OCI-M2 (cell line): ENCODE data around the gene TMEM123.
"Not testable (repeated sequence)": the region's sequence is repeated elsewhere in the genome, so short reads cannot be mapped to it uniquely, and the experiment has no call there.

Source experiments
- DNase-seq: peaks from one replicate; lab custom pipeline; 2025; ENCODE audit not compliant: unreplicated experiment; lab: John Stamatoyannopoulos, UW

TMEM123 gene

DNA sequence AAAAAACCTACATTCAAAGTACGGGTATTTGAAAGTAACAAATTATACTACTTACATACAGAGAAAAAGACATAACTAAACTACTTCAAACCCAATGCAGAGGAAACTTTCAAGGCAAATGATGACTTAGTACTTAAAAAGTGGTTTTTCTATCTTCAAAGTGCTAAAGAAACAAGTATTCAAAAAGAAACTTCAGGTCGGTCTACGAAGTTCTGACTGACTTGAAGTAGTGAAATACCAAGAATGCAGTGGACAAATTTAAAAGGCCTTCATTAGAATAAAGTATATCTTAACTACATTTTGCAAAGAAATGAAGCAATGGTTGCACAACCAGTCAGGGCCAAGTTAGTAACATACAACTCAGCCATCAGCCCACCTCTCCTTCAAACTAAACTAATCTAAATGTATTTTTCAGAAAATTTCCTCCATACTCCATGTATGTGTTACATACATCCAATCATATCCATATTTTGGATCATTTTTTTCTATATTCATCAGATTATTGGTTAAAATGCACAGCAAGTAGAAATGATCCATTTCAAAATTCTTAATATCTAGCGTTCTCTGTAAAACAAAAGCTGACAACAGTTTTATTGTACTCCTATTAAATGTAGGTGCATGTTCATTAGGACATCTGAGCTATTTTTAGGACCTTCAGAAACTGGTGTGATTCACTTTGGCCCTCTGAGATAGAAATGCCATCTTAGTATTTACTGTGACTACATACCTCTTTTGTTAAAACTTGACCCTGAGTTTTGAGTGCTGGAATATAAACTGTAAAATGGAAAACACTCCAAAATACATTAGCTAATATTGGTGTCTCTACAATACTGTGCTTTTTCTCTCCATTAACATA lies 55.6 kb downstream of the TMEM123 start:
- DNase-seq: no peak

GRCh38 chr11:102395720-102396393 lies 56.7 kb downstream of the TMEM123 start:
- no peak for DNase-seq

- DNase-seq: no peak
Observed at GRCh38 chr11:102393272-102393730, 59.3 kb downstream of the TMEM123 start.

GRCh38 chr11:102391549-102392237 lies 60.9 kb downstream of the TMEM123 start:
- no peak for DNase-seq

DNA sequence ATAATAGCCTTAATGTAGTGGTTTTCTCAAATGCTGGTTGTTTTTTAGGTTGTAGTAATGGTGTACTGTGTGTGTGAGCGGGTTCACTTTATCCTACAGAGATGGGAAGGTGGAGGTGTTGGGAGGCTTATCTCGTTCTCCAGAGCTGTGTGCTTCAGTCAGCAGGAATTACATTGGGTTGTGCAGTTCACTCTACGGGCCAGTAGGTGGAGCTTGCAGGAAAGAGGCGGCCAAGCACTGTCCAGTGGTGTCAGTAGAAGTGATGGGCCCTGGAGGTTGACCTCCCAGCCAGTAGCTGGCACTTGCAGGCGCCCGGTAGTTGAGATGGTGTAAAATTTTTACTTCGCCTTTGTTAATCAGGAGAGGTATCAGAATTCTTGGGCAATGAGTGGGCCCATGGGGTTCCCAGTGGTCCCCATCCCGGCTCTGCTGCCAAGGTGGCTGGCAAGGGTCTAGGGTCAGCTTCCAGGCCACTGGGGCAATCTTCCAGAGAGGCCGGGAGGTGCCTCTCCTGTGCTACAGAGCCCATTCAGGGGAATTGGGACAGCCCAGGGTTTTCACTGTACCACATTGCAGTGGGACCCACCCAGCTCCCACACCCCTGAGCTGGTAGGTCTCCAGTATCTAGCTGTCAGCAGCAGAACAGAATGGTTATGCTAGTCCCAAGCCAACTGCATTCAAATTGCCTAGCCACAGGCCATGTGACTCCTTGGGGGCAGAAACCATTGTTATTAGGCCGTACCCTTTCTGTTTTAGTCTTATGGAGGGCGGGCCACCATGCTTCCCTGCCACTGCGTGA lies 61.7 kb downstream of the TMEM123 start:
- DNase-seq: no peak

GRCh38 chr11:102389253-102389652 lies 63.3 kb downstream of the TMEM123 start:
- no peak for DNase-seq

DNA sequence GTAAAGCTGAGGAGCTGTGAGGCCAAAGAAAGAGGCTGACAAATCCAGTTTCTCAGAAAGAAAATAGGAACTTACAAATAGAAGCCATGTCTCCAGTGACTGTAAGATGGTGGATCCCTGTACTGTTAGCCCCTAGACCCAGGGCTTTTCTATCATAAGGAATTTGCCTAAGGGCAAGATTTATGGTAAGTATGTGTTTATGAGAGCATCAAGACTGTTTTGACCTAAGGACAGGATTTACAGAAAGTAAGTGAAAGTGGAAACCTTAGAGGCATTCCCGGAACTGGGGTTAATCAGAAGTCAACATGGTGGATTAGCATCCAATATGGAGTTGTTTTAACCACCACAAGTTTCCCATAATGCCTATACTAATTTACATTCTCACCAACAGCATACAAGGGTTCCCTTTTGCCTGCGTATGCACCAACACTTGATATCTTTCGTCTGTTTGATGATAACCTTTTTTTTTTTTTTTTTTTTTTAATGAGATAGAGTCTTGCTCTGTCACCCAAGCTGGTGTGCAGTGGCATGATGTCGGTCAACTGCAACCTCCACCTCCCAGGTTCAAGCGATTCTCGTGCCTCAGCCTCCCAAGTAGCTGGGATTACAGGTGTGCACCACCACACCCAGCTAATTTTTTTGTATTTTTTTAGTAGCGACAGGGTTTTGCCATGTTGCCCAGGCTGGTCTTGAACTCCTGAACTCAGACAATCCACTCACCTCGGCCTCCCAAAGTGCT lies 65.4 kb downstream of the TMEM123 start:
- no peak for DNase-seq

DNA sequence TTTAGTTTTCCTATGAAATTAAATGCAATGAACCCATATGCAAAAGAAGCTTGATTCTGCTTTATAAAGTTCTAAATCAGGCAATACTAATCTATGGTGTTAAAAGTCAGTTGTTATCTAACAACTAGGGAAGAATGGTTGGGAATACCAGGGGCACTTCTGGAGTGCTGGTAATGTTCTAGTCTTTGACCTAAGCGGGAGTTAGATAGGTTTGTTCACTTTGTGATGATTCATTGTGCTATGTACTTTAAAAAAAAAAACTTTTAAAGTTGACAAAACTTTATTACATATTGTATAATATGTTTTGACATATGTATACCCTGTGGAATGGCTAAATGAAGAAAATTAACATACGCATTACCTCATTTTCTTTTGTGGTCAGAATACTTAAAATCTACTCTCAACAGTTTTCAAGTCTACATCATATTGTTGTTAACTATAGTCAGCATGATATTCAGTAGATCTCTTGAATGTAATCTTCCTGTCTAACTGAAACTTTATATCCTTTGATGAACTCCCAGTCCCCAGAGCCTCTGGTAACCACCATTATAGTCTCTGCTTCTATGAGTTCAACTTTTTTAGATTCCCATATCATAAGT lies 66.3 kb downstream of the TMEM123 start:
- no peak for DNase-seq

DNA sequence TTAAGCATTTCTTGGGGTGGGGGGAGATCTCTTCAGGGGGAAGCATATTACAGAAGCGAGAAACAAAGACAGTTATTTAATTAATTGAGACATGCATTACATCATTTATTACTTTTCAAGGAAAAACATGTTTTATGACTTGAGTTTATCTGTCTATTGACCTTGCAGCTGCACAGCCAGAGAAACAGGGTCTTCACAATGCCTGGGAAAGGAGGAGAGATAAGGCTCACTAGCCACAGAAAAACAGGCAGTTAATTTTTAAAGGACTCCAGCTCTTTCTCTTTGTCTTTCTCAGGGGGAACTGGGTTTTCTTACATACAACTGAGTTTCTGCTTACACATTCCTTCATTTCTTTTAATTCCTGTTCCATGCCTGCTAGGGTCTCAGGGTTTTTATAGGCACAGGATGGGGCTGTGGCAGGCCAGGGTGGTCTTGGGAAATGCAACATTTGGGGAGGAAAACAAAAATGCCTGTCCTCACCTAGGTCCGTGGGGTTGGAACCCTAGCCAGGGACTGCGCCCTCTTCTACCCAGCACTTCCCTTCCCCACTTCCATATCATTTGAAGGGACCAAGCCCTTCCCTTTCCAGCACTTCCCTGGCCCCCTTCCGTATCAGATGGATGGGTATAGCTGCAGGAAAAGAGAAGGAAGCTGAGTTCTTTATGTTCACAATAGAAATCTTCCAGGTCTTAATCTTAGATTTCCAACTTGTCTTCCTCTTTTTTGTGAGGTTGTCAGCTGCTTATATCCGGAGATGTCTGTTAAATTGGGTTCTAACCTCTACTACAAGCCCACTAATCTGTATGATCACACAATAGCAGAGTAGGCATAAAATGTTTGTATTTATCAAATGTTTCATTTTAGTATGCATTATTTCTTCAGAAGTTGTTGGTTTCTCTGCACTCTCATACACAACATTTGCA lies 67.2 kb downstream of the TMEM123 start:
- no peak for DNase-seq

- DNase-seq: peak; percentile 30
Observed at GRCh38 chr11:102384419-102385079, 68.0 kb downstream of the TMEM123 start.

- no peak for DNase-seq
Observed at GRCh38 chr11:102383839-102384238, 68.7 kb downstream of the TMEM123 start.

DNA sequence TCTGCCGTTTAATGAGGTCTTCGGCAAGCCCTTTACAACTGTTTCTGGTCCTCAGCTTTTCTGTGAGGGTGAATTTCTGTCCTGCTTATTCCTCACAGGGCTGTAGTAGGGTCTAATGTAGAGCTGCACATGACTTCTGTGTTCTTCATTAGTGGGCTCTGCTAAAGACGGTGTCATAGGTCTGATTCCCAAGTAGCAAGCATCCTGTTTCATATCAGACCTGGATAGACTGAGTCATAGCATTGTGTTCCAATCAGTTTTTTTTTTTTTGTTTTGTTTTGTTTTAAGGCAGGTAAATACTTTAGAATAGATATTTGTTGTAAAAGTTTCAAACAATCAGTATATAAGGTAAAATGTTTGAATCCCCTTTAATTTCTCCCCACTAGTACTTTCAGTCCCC lies 70.2 kb downstream of the TMEM123 start:
- no peak for DNase-seq

DNA sequence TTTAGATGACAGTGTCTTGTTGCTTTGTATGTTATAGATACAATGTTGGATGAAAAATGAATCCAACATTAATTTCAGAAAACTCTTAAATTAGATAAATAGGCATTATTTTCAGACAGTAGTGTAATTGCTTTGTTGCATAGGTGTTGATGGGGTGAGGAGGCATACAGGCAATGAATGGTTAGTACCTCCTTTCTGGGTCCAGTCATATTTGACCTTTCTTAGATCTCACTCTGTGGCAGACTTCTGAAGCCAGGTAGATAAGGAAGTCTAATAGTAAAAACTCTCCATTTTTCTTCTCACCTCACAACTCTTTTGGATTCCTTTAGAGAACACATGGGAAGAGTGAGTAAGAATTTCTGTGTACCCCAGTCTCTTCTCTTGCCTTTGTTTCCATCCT lies 73.7 kb downstream of the TMEM123 start:
- no peak for DNase-seq

DNA sequence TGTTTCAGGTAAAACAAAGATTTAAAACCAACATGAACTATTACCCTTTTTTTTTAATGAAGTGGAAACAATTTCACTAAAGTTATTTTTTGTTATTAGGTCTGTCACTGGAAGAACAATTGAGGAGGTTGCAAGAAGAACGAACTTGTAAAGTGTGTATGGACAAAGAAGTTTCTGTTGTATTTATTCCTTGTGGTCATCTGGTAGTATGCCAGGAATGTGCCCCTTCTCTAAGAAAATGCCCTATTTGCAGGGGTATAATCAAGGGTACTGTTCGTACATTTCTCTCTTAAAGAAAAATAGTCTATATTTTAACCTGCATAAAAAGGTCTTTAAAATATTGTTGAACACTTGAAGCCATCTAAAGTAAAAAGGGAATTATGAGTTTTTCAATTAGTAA lies 74.7 kb downstream of the TMEM123 start:
- DNase-seq: no peak

GRCh38 chr11:102375720-102376399 lies 76.7 kb downstream of the TMEM123 start:
- no peak for DNase-seq

DNA sequence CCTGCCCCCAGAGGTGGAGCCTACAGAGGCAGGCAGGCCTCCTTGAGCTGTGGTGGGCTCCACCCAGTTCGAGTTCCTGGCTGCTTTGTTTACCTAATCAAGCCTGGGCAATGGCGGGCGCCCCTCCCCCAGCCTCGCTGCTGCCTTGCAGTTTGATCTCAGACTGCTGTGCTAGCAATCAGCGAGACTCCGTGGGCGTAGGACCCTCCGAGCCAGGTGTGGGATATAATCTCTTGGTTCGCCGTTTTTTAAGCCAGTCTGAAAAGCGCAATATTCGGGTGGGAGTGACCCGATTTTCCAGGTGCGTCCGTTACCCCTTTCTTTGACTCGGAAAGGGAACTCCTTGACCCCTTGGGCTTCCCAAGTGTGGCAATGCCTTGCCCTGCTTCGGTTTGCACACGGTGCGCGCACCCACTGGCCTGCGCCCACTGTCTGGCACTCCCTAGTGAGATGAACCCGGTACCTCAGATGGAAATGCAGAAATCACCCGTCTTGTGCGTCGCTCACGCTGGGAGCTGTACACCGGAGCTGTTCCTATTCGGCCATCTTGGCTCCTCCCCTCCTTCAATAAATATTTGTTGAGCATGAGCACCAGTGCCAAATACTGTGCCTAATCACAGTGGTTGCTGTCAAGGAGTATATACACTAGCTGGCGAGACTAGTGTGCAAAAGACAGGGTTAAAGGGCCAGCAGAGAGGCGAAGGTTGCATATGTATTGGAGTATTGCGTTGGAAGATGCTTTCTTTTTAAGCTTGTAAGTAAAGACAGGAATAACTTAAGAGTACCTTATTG lies 77.7 kb downstream of the TMEM123 start:
- DNase-seq: not testable (repeated sequence)

GRCh38 chr11:102368472-102368871 lies 84.1 kb downstream of the TMEM123 start:
- DNase-seq: no peak
